A673 (cell line): ENCODE measurements around the gene DDX51. TPM values are rescaled to one million over a fixed set of nuclear protein-coding genes. Genes with fewer than 3 reads are reported as not detected.

Experiments
- BruUV-seq: library from RNA; stranded (reverse); fragments of 400-500 nt; replicated peaks from 2 replicates; lab custom pipeline; 2021; lab: Mats Ljungman, UMichigan
- CTCF ChIA-PET: fragments of 300-600 bp; sonication (Branson Sonifier 250); formaldehyde crosslinking; loops from one replicate; lab custom pipeline; 2022; ENCODE audit warnings: antibody characterized with exemption; lab: Charles Lee
- POLR2A ChIA-PET: fragments of 300-600 bp; sonication (Branson Sonifier 250); formaldehyde crosslinking; loops from one replicate; lab custom pipeline; 2022; ENCODE audit warnings: antibody characterized with exemption; ENCODE audit not compliant: low non-redundant PET; lab: Charles Lee
- DNase-seq: peaks from one replicate; pipeline ENCODE4 v3.0.0-alpha.2; 2015; ENCODE audit warnings: low spot score
- H3K27ac ChIP-seq: fragments of 200-600 bp; sonication (generic); 2 replicates; pipeline ENCODE4 v1.5.1; 2016; ENCODE audit warnings: mixed run types, low read depth, mild to moderate bottlenecking, mixed read lengths, antibody characterized with exemption, low read length; ENCODE audit not compliant: poor library complexity, severe bottlenecking
- H3K27me3 ChIP-seq: fragments of 200-600 bp; sonication (generic); replicated peaks from 2 replicates; pipeline ENCODE4 v1.6.1; 2017; ENCODE audit warnings: mixed run types, low read depth, mild to moderate bottlenecking, mixed read lengths, antibody characterized with exemption, low read length; ENCODE audit not compliant: insufficient read depth, poor library complexity
- H3K36me3 ChIP-seq: fragments of 200-600 bp; sonication (generic); 2 replicates; pipeline ENCODE4 v1.6.1; 2016; ENCODE audit warnings: mixed run types, mild to moderate bottlenecking, mixed read lengths, antibody characterized with exemption, low read length; ENCODE audit not compliant: insufficient read depth, poor library complexity, severe bottlenecking
- H3K4me1 ChIP-seq: fragments of 200-600 bp; sonication (generic); 2 replicates; pipeline ENCODE4 v1.6.1; 2017; ENCODE audit warnings: mixed run types, mild to moderate bottlenecking, mixed read lengths, antibody characterized with exemption, low read length; ENCODE audit not compliant: insufficient read depth, poor library complexity, severe bottlenecking
- H3K4me3 ChIP-seq: fragments of 200-600 bp; sonication (generic); 2 replicates; pipeline ENCODE4 v1.5.1; 2016; ENCODE audit warnings: low read depth, mixed run types, mild to moderate bottlenecking, mixed read lengths, low read length; ENCODE audit not compliant: poor library complexity, severe bottlenecking
- H3K9me3 ChIP-seq: fragments of 200-600 bp; sonication (generic); 2 replicates; pipeline ENCODE4 v1.6.1; 2016; ENCODE audit warnings: mixed run types, low read depth, mild to moderate bottlenecking, mixed read lengths, antibody characterized with exemption, low read length; ENCODE audit not compliant: poor library complexity, severe bottlenecking
- CTCF ChIP-seq: fragments of 300-800, 200-600 bp; sonication (generic); conservative IDR thresholded peaks from 2 replicates; pipeline ENCODE4 v1.5.1; 2017; ENCODE audit warnings: low read depth, mild to moderate bottlenecking, antibody characterized with exemption, low read length, moderate library complexity, mixed read lengths
- EZH2 ChIP-seq: fragments of 200-600 bp; sonication (generic); IDR thresholded peaks from 2 replicates; pipeline ENCODE4 v1.6.1; 2017; ENCODE audit warnings: borderline replicate concordance, low read depth, mild to moderate bottlenecking, mixed read lengths, antibody characterized with exemption, low read length; ENCODE audit not compliant: poor library complexity, severe bottlenecking
- intact Hi-C: fragments of 100-400 bp; cut with micrococcal nuclease; formaldehyde crosslinking; loops from one replicate; pipeline ENCODE4 v1.10.0; 2022; ENCODE audit not compliant: unreplicated experiment
- total RNA-seq: library from RNA; stranded (reverse); gene quantifications from 2 replicates; pipeline ENCODE4 v1.2.3, GENCODE V29; 2021

Gene DDX51
- total RNA-seq, 1 experiment from 2014 or later = 38.9 TPM

GRCh38 chr12:132161796-132162507 lies 17.8 kb upstream of the DDX51 start:
- DNase-seq = no peak
- H3K4me3 ChIP-seq = peak overlapping the region; percentile 13
- no peaks in the 10 kb centered on the region for H3K9me3 ChIP-seq
- BruUV-seq = no TSS peak
- H3K27ac ChIP-seq = no peak overlapping the region
- peaks cover 7% of the 10 kb centered on the region for H3K4me1 ChIP-seq
- intact Hi-C loops = no loop called here
- ChIA-PET POLR2A (no interaction called here), CTCF (interaction anchor here (1.5 kb wide), 1 partner anchor 8 kb away, joined by 4 read pairs; no protein-coding TSS in a partner anchor)
- no peaks in the 10 kb centered on the region for H3K27me3 ChIP-seq
- peaks cover 2% of the 10 kb centered on the region for H3K36me3 ChIP-seq
- TF ChIP-seq CTCF (no peak), EZH2 (no peak)

GRCh38 chr12:132161036-132161781 lies 17.1 kb upstream of the DDX51 start:
- POLR2A ChIA-PET = no interaction called here
- H3K36me3 ChIP-seq = peaks cover 7% of the 10 kb centered on the region
- H3K27me3 ChIP-seq = no peaks in the 10 kb centered on the region
- CTCF ChIA-PET = no interaction called here
- no TSS peak for BruUV-seq
- H3K27ac ChIP-seq = no peak overlapping the region
- DNase-seq = peak; percentile 70
- no peak overlapping the region for H3K4me3 ChIP-seq
- no peaks in the 10 kb centered on the region for H3K9me3 ChIP-seq
- peaks cover 7% of the 10 kb centered on the region for H3K4me1 ChIP-seq
- TF ChIP-seq EZH2 (no peak), CTCF (no peak)
- intact Hi-C loops = no loop called here

- POLR2A ChIA-PET = no interaction called here
- Histone ChIP-seq H3K9me3 (no peaks in the 10 kb centered on the region), H3K27me3 (no peaks in the 10 kb centered on the region), H3K4me1 (peaks cover 7% of the 10 kb centered on the region), H3K36me3 (peaks cover 7% of the 10 kb centered on the region), H3K4me3 (no peak overlapping the region), H3K27ac (no peak overlapping the region)
- no TSS peak for BruUV-seq
- intact Hi-C loops = no loop called here
- no peak for TF ChIP-seq EZH2
- no peak for TF ChIP-seq CTCF
- CTCF ChIA-PET = no interaction called here
- no peak for DNase-seq
Observed at GRCh38 chr12:132160601-132161035, 16.5 kb upstream of the DDX51 start.
